ENCODE measurements around the gene PKMYT1.
A peak's percentile ranks its signal among the peaks of the same experiment; 100 is the strongest.

PKMYT1 gene

DNA sequence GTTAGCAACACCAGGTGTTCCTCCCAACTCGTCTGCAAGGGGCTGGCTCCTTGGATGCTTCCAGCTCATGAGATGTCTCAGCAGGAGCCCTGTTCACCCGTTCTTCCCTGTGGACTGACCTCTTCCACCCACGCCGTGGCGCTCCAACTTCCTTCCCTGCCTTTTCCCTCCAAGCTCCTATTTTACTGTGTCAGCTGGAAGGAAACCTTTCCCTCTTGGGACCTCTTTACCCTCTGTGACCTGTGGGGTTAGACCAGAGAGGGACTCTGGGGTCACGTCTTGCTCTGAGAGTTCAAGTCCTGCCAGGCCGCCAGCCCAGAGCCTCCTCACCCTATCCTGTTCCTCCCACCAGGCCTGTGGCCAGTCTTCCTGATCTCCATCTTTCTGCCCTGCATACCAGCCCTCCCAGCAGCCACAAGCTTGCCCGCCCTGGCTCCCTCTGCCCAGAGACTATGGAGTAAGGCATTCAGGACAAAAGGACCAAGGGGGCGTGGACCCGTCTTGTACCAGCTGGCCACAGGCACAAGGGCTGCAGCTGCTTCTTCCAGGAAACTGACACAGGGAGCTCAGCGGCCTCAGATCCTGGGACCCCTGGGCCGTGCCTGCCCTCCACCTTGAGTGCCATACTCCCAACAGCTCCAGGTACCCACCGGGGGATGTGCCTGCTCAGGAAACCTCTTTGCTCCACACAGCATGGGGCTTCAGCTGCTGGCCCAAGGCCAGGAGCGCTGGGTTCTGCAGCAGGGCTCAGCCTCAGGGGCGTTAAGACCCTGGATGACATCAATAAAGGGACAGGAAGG, 8.1 kb downstream of the PKMYT1 start:
- DNase-seq = no peak

GRCh38 chr16:2971134-2971984, 8.9 kb downstream of the PKMYT1 start:
- no peak for DNase-seq

DNA sequence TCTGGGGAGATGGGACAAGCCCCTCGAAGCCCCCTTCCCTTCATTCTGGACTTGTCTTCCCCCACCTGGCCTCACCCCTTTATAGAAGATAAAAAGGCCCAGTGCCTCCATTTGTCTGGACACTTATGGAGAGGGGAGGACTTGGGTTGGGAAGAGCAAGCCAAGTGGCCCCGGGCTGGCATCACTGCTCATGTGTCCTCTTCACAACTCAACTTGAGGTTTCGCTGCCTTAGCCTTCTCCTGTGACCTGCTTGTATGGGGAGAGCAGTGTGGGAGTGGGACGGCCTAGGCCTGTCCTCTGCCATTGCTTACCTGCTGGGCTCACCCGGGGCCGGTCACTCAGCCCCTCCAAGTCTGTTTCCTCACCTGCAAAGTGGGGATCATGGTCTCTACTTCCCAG, 9.7 kb downstream of the PKMYT1 start:
- no peak for DNase-seq

DNA sequence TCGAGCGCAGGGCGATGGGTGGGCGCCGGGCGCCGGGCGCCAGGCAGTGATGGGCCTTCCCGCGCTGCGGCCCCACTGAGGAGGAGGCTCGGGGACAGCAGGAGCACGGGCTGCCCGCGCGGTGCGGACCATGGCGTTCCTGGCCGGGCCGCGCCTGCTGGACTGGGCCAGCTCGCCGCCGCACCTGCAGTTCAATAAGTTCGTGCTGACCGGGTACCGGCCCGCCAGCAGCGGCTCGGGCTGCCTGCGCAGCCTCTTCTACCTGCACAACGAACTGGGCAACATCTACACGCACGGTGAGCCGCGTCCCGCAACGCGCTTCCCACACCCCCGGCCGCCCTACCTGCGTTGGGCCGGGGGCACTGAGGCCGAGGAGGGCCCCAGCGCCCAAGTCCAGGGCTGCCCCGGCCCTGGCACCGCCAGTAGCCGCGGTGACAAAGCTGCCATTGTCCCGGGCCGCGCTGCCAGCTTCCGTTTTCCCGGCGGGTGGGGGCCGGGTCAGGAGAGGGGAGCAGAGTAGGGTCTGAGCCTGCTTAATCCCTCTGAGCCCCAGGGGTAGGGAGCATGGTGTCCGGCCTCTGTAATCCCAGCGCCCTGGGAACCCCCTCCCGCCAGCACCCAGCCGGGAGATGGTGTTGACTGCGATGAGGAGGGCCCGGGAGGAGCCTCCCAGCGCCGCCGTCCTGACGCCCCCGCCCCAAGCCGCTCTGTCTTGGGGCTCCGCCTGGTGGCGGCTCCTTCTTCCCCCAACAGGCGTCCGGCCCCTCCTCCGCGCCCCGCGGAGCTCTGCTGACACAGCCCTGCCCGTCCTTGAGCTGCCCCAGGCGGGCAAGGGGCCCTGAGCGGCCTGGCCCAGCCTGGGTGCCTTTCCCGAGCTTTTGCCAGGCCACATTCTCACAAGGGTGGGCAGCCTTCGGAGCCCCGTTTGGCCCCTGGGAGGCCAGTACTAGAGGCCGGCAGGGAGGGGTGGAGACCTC, 10.4 kb downstream of the PKMYT1 start:
- peak; percentile 49 to 65 for DNase-seq

GRCh38 chr16:2968738-2969544, 11.3 kb downstream of the PKMYT1 start, which contains the start of gene PAQR4:
PAQR4 (plus strand) TSS chr16:2969348; CDS start chr16:2969675, 327 bp downstream.
- DNase-seq = peak; percentile 63 to 64

DNA sequence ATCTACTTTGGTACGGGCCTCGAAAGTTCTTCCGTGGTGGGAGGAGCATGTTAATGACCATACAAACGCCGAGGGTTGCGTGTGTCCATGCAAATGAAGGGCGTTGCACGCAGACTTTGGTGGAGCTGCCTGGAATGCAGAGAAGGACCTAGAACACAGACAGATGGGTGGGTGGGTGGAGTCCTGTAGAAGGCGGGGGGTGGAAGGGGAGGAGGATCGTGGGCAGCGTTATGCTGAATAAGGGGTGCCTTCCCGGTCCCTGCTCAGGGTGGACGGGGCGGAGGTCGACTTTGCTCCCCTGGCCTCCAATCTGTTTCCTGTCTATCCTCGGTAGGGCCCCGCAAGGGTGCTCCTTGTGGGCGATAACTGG, 11.9 kb downstream of the PKMYT1 start:
- DNase-seq = no peak

- DNase-seq = no peak
These were observed 12.5 kb downstream of the PKMYT1 start for GRCh38 chr16:2967721-2968161.

GRCh38 chr16:2967211-2967631, 13.0 kb downstream of the PKMYT1 start:
- no peak for DNase-seq

- no peak for DNase-seq
These were observed 13.4 kb downstream of the PKMYT1 start for GRCh38 chr16:2966808-2967191.

DNA sequence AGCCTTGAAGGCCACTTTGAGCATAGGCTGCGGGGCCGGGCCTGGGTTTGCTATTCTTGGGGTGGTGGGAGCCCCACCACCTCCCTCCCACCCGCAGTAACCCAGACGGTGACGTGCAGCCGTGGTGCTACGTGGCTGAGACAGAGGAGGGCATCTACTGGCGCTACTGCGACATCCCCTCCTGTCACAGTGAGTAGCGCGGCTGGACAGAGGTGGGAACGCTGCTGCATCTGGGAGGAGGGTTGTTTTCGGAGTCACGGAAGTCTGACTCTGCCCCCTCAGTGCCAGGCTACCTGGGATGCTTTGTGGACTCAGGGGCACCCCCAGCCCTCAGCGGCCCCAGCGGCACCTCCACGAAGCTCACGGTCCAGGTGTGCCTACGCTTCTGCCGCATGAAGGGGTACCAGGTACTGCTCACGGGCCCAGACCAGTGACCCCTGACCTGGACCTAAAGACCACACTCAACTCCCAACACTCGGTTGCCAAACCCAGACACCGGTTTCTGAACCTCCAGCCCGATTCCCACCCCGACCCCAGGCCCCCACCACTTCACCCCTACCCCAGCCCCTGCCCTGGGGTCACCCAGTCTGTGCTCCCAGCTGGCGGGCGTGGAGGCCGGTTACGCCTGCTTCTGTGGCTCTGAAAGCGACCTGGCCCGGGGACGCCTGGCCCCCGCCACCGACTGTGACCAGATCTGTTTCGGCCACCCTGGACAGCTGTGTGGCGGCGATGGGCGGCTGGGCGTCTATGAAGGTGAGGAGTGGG, 14.0 kb downstream of the PKMYT1 start:
- no peak for DNase-seq

DNA sequence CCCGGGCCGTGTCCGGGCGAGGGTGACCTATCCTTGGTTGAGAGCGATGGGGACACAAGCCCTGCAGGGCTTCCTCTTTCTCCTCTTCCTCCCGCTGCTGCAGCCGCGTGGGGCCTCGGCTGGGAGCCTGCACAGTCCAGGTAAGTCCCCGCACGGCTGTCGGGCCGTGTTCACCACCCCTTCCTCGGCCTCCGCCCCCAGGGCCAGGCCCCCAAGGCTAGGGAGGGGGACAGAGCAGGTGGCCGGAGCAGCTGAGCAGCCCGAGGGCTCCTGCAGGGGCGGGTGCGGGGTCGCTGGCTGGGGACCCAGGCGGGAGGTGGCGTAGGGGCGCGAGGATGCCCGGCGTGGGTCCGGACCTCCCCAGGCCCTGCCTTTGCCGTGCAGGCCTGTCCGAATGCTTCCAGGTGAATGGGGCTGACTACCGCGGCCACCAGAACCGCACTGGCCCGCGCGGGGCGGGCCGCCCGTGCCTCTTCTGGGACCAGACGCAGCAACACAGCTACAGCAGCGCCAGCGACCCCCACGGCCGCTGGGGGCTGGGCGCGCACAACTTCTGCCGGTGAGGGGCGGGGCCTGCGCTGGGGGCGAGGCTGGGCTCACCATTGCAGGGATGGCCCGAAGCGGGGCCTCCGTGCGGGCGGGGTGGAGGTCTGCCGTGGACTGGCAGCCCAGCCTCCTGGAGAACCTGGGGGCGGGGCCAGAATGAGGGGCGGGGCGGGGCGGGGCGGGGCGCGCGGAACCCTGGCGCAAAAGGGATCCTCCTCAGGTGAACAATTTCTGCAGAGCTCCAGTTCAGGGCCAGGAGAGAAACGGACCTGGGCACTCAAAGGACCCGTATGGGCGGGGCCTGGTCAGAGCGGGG, 15.5 kb downstream of the PKMYT1 start:
- peak in 1 of 2 donors; percentile 20 for DNase-seq

DNA sequence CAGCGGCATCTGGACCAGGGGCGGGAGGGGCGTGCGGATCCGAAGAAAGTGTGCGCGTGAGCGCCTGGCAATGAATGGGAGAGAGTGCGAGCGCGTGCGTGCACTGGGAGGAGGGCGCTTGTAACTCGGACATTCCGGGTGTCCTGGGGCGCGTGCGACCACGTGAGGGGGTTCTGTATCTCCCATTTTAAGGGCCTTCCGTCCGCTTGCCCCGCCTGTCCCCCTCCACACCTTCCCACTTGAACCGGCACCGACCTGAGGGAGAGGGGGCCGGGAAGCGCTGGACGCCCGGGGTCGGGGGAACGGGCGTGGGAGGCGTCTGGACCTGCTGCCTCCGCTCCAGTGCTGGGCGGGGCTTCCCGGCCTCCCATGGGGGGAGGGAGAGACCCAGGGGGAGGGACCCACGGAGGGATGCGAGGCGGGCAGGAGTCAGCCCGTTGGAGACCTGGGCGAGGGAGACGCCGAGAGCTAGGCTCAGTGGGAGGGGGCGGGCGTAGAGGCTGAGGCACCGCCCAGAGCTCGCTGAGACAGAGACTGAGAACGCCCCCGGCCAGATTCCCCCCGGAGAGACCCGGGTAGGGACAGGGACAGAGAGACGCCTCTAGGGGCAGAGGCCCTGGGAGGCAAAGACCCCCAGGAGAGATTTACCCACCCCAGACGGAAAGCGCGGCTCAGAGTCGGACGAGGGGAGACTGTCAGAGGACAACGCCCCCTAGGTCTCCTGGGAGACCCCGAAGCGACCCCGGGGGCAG, 16.3 kb downstream of the PKMYT1 start, which contains the start of gene KREMEN2:
TSS of gene KREMEN2 (plus strand) at position 553 of the 752 bp plus-strand sequence. CDS start 246 bp downstream, outside the sequence.
- DNase-seq = no peak

DNA sequence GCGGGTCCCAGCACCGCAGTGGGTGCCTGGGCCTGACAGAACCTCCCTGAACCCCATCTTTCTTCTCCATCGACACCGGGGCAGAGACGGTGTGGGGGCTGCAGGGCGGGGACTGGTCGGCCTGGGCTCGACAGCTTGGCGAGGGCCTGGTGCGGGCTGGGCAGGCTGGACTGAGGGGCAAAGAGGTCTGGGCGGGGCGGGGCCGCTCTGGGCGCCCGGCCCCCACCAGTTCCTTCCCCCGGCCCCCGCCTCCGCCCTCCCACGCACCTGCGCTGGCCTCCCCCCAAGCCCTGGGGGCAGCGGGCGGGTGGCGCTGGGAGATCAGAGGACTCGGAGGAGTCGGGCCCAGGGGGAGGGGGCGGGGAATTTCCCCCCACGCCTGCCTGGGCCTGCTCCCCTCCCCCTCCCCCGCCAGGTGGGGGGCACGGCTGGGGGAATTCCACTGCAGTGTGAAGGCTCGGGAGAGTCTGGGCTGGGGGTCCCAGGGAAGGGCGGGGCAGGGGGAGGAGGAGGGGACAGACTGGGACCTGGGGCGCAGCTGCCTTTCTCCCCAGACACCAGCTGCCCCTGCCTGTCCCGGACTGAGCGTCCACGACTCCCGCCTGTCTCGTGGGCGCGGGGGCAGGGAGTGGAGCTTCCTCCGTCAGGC, 17.0 kb downstream of the PKMYT1 start:
- DNase-seq = no peak

- no peak for DNase-seq
These were observed 17.7 kb downstream of the PKMYT1 start for GRCh38 chr16:2962334-2963073.

DNA sequence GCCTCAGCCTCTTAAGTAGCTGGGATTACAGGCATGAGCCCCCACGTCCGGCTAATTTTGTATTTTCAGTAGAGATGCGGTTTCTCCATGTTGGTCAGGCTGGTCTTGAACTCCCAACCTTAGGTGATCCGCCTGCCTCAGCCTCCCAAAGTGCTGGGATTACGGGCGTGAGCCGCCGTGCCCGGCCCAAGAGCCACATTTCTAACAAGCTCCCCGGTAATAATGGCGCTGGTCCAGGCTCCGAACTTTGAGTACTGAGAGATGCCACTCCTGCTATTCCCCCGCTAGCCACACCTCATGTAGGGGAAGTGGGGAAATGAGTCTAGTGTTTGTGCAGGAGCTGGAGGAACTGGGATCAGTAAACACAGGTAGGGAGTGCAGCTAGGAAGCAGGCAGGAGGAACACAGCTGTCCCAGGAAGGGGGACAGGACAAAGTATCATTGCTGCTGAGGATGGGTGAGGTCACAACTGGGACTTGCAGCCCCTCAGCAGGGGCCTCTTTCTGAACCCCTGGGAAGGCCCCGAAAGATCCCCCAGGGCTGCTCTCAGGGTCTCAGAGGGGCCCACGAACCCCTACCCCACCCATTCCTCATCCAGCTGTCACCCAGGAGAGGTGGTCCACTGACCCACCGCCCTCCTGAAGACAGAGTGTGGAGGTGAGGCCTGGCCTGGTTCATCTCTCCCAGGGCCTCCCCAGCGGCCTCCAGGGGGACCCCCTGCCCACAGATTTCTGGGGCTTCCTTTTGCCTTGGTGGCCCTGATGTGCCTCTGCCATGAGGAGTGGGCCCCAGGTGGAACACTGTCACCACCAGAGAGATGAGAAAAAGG, 19.8 kb downstream of the PKMYT1 start:
- DNase-seq = no peak

GRCh38 chr16:2959206-2959605, 21.0 kb downstream of the PKMYT1 start:
- no peak for DNase-seq

GRCh38 chr16:2956579-2956956, 23.7 kb downstream of the PKMYT1 start:
- DNase-seq = no peak
